Measurements from ENCODE around the gene HNRNPH1.

Gene HNRNPH1

DNA sequence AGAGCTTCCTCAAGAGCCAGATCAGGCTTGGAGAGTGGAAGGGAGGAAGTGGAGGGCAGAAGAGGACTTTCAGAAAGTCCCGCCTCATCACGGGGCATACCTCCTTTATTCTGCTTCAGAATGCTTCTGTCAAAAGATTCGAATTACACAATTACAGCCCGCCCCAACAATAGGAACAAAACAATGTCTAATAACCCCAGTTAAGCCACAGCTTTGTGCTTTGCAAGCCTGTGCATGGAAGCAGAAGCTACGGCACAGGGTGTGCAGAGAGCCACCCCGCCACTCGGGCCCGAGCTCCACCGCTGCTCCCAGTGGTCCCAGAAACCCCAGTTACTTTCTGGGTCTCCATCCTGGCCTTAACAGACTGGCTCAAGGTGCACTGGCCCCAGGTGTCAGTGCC, 23.5 kb downstream of the HNRNPH1 start:
- TF ChIP-seq EGR1 (IDR thresholded peaks at IDR 0.05), result no peak
- TF ChIP-seq, protein P1, sequence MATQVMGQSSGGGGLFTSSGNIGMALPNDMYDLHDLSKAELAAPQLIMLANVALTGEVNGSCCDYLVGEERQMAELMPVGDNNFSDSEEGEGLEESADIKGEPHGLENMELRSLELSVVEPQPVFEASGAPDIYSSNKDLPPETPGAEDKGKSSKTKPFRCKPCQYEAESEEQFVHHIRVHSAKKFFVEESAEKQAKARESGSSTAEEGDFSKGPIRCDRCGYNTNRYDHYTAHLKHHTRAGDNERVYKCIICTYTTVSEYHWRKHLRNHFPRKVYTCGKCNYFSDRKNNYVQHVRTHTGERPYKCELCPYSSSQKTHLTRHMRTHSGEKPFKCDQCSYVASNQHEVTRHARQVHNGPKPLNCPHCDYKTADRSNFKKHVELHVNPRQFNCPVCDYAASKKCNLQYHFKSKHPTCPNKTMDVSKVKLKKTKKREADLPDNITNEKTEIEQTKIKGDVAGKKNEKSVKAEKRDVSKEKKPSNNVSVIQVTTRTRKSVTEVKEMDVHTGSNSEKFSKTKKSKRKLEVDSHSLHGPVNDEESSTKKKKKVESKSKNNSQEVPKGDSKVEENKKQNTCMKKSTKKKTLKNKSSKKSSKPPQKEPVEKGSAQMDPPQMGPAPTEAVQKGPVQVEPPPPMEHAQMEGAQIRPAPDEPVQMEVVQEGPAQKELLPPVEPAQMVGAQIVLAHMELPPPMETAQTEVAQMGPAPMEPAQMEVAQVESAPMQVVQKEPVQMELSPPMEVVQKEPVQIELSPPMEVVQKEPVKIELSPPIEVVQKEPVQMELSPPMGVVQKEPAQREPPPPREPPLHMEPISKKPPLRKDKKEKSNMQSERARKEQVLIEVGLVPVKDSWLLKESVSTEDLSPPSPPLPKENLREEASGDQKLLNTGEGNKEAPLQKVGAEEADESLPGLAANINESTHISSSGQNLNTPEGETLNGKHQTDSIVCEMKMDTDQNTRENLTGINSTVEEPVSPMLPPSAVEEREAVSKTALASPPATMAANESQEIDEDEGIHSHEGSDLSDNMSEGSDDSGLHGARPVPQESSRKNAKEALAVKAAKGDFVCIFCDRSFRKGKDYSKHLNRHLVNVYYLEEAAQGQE (IDR thresholded peaks at IDR 0.05; ENCODE audit: low read depth), result no peak
- TF ChIP-seq, protein P2, sequence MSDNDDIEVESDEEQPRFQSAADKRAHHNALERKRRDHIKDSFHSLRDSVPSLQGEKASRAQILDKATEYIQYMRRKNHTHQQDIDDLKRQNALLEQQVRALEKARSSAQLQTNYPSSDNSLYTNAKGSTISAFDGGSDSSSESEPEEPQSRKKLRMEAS (IDR thresholded peaks at IDR 0.05), result no peak
- no peak for TF ChIP-seq TCF12 (IDR thresholded peaks at IDR 0.05; ENCODE audit: low read depth)
- TF ChIP-seq CEBPB (IDR thresholded peaks at IDR 0.05), result no peak
- no peak for TF ChIP-seq TAF1 (IDR thresholded peaks at IDR 0.05; ENCODE audit: low read depth)
- TF ChIP-seq TEAD4 (IDR thresholded peaks at IDR 0.05), result no peak

- TF ChIP-seq USF1 (IDR thresholded peaks at IDR 0.05) (no peak), TAF1 (IDR thresholded peaks at IDR 0.05; ENCODE audit: low read depth) (no peak), EP300 (IDR thresholded peaks at IDR 0.05; ENCODE audit: borderline replicate concordance) (no peak), NFIC (IDR thresholded peaks at IDR 0.05) (no peak), TCF12 (IDR thresholded peaks at IDR 0.05; ENCODE audit: low read depth) (no peak), CEBPB (IDR thresholded peaks at IDR 0.05) (no peak), EGR1 (IDR thresholded peaks at IDR 0.05) (no peak), YY1 (IDR thresholded peaks at IDR 0.05; ENCODE audit: low read depth) (no peak)
- TF ChIP-seq, protein P2 (IDR thresholded peaks at IDR 0.05), result no peak
Measured at GRCh38 chr5:179599566-179599965, 23.9 kb downstream of the HNRNPH1 start.

DNA sequence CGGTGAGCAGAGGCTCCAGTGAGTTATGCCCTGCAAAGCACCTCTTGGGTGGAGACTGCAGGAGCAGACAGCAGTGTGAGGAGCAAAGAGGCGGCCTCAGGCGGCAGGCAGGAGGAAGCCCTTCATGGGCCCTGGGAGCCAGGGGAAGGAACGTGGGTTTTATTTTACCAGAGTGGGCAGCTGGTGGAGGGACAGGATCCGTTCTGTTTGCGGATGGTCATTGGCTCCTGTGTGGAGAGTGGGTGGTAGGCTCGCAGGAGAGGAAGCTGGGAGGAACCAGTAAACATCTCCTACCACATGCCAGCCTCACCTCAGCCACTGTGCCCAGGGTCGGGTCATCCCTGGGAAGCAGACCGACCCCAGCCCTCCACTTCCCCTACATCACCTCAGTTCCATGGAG, 24.4 kb downstream of the HNRNPH1 start:
- TF ChIP-seq ZBTB7A (IDR thresholded peaks at IDR 0.05; ENCODE audit: low read depth) (no peak), CREB1 (IDR thresholded peaks at IDR 0.05; ENCODE audit: low read depth) (no peak)

GRCh38 chr5:179596421-179596820, 27.1 kb downstream of the HNRNPH1 start:
- TF ChIP-seq, protein P2 (IDR thresholded peaks at IDR 0.05), result no peak

- TF ChIP-seq TCF12 (IDR thresholded peaks at IDR 0.05; ENCODE audit: low read depth), result no peak
- no peak for TF ChIP-seq RAD21 (IDR thresholded peaks at IDR 0.05; ENCODE audit: low read depth)
- TF ChIP-seq YY1 (IDR thresholded peaks at IDR 0.05; ENCODE audit: low read depth), result no peak
- TF ChIP-seq ZBTB7A (IDR thresholded peaks at IDR 0.05; ENCODE audit: low read depth), result no peak
- TF ChIP-seq, protein P1 (IDR thresholded peaks at IDR 0.05; ENCODE audit: low read depth), result no peak
- no peak for TF ChIP-seq FOXM1 (IDR thresholded peaks at IDR 0.05; ENCODE audit: borderline replicate concordance, low read depth)
- no peak for TF ChIP-seq TEAD4 (IDR thresholded peaks at IDR 0.05)
- TF ChIP-seq TAF1 (IDR thresholded peaks at IDR 0.05; ENCODE audit: low read depth), result no peak
- no peak for TF ChIP-seq USF1 (IDR thresholded peaks at IDR 0.05)
- TF ChIP-seq CEBPB (IDR thresholded peaks at IDR 0.05), result no peak
- TF ChIP-seq, protein P2 (IDR thresholded peaks at IDR 0.05), result no peak
- TF ChIP-seq CREB1 (IDR thresholded peaks at IDR 0.05; ENCODE audit: low read depth), result no peak
- no peak for TF ChIP-seq EGR1 (IDR thresholded peaks at IDR 0.05)
- no peak for TF ChIP-seq NFIC (IDR thresholded peaks at IDR 0.05)
- no peak for TF ChIP-seq EP300 (IDR thresholded peaks at IDR 0.05; ENCODE audit: borderline replicate concordance)
Measured at GRCh38 chr5:179595916-179596315, 27.6 kb downstream of the HNRNPH1 start.

- TF ChIP-seq, protein P1 (IDR thresholded peaks at IDR 0.05; ENCODE audit: low read depth), result peak; percentile 61
- TF ChIP-seq TAF1 (IDR thresholded peaks at IDR 0.05; ENCODE audit: low read depth), result no peak
Measured at GRCh38 chr5:179588166-179588565, 35.3 kb downstream of the HNRNPH1 start.
